Osteoblast (primary cell): Measurements from ENCODE around the gene PDE10A. TPM values are rescaled to one million over a fixed set of nuclear protein-coding genes. Genes with fewer than 3 reads are reported as not detected.

Experiments
- DNase-seq: peaks from one replicate; pipeline ENCODE4 v3.0.0; 2011; ENCODE audit warnings: low spot score, mixed read lengths; ENCODE audit not compliant: insufficient read length; ENCODE audit errors: missing footprints
- H2AFZ ChIP-seq: 2 replicates; pipeline ENCODE4 v1.6.0; 2011; ENCODE audit warnings: mild to moderate bottlenecking, low read length
- H3K27ac ChIP-seq: 2 replicates; pipeline ENCODE4 v1.5.1; 2011; ENCODE audit warnings: mild to moderate bottlenecking, low read depth, low read length, moderate library complexity
- H3K27me3 ChIP-seq: 2 replicates; pipeline ENCODE4 v1.6.0; 2012; ENCODE audit warnings: mild to moderate bottlenecking, control low read depth, inconsistent platforms, low read length, moderate library complexity; ENCODE audit not compliant: insufficient read depth
- H3K36me3 ChIP-seq: 2 replicates; pipeline ENCODE4 v1.5.1; 2011; ENCODE audit warnings: mild to moderate bottlenecking, low read length, control low read depth, moderate library complexity; ENCODE audit not compliant: insufficient read depth
- H3K4me1 ChIP-seq: 2 replicates; pipeline ENCODE4 v1.5.1; 2011; ENCODE audit warnings: mild to moderate bottlenecking, low read length, control low read depth, moderate library complexity; ENCODE audit not compliant: insufficient read depth
- H3K4me2 ChIP-seq: 2 replicates; pipeline ENCODE4 v1.6.0; 2011; ENCODE audit warnings: mild to moderate bottlenecking, low read length; ENCODE audit not compliant: insufficient read depth
- H3K4me3 ChIP-seq: fragments of 200-600 bp; sonication (generic); 3 replicates; pipeline ENCODE4 v1.5.1; 2012; ENCODE audit warnings: mild to moderate bottlenecking, low read length, inconsistent platforms; ENCODE audit not compliant: insufficient read depth
- H3K79me2 ChIP-seq: 2 replicates; pipeline ENCODE4 v1.6.0; 2012; ENCODE audit warnings: mild to moderate bottlenecking, low read length, control low read depth, inconsistent platforms; ENCODE audit not compliant: insufficient read depth
- H3K9me3 ChIP-seq: 2 replicates; pipeline ENCODE4 v1.5.1; 2011; ENCODE audit warnings: low read depth, low read length, control low read depth
- H4K20me1 ChIP-seq: 2 replicates; pipeline ENCODE4 v1.6.0; 2012; ENCODE audit warnings: mild to moderate bottlenecking, low read length, control low read depth; ENCODE audit not compliant: insufficient read depth
- total RNA-seq: library from RNA; depleted of rRNA; stranded (reverse); fragments of >200 nt; gene quantifications from 2 replicates; pipeline ENCODE4 v1.2.3, GENCODE V29; 2012
- TF ChIP-seq, protein P1 (sequence below): IDR thresholded peaks from 2 replicates; pipeline ENCODE4 v1.5.1; 2011; ENCODE audit warnings: mild to moderate bottlenecking, low read depth, low read length, moderate library complexity; ENCODE audit errors: extremely low read depth

PDE10A gene
- total RNA-seq, 1 donor: 3.3 TPM

DNA sequence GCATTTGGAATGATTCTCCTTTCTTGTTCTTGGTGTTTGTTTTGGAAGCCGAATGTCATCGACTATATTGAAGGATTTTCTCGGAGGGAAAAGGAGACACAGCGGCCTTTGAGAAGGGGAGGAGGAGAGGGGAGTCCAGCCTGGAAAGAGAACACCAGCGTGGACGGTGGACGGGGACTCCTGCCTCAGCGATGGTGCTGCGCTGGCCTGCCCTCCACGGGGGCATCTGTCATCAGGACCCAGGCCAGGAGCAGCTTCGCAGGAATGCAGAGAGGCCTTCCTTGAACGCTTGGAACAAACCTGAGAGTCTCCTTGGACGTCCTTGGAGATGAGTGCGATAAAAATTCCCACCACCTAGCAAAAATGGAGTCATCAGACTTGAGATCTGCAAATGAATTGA is 345.3 kb downstream of the PDE10A start:
- Histone ChIP-seq H3K36me3 (no peaks in the 10 kb centered on the region), H3K27ac (no peak overlapping the region), H3K4me2 (no peak overlapping the region), H4K20me1 (no peaks in the 10 kb centered on the region), H2AFZ (no peak overlapping the region), H3K79me2 (no peaks in the 10 kb centered on the region), H3K9me3 (peaks cover 2% of the 10 kb centered on the region), H3K27me3 (no peaks in the 10 kb centered on the region), H3K4me3 (no peak overlapping the region), H3K4me1 (no peaks in the 10 kb centered on the region)
- DNase-seq: no peak
- TF ChIP-seq, protein P1, sequence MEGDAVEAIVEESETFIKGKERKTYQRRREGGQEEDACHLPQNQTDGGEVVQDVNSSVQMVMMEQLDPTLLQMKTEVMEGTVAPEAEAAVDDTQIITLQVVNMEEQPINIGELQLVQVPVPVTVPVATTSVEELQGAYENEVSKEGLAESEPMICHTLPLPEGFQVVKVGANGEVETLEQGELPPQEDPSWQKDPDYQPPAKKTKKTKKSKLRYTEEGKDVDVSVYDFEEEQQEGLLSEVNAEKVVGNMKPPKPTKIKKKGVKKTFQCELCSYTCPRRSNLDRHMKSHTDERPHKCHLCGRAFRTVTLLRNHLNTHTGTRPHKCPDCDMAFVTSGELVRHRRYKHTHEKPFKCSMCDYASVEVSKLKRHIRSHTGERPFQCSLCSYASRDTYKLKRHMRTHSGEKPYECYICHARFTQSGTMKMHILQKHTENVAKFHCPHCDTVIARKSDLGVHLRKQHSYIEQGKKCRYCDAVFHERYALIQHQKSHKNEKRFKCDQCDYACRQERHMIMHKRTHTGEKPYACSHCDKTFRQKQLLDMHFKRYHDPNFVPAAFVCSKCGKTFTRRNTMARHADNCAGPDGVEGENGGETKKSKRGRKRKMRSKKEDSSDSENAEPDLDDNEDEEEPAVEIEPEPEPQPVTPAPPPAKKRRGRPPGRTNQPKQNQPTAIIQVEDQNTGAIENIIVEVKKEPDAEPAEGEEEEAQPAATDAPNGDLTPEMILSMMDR: no peak

DNA sequence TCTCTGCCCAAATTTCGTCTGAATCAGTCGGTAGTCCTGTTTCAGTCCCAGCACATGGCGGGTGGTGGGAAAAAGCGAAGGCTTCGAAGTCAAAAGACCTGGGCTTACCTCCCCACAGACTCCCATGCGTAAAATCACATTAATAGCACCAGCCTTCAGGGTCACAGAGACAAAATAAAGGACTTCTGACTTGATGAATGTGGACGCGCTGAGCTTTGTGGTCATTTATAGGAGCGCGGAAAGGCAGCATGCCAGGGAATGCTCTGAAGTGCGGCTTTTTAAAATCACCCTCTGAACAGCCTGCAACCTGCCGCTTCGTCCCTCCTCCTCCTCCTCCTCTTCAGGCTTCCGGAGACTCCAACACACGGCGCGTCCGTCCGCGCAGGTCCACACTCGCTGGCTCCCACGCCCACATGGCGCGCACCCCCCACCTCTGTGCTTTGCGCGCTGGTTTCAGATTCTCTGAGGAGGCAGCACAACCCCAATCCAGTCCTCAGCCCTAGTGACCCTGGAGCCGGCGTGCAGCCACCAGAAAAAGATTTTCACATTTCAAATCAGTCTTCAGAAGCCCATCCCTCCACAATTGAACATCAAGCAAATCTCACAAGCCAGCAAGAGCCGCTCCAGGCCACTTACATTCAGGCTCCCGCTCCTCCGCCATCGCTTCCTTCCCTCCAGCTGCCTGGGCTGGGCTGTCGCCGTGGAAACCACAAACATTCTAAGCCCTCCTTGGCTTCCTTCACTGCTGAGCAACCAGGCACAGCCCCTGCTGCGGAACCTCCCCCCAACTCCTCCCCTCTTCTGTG is 353.9 kb downstream of the PDE10A start, which contains the start of gene C6orf118:
C6orf118 (minus strand) TSS at position 680 of the 806 bp plus-strand sequence; CDS start at position 661, 19 bp downstream.
- no peaks in the 10 kb centered on the region for H3K27me3 ChIP-seq
- H4K20me1 ChIP-seq: no peaks in the 10 kb centered on the region
- peak within 1 kb of the TSS; percentile 81 for H3K4me2 ChIP-seq
- peak within 1 kb of the TSS; percentile 87 for H2AFZ ChIP-seq
- DNase-seq: peak; percentile 84
- no peaks in the 10 kb centered on the region for H3K4me1 ChIP-seq
- H3K79me2 ChIP-seq: no peaks in the 10 kb centered on the region
- H3K9me3 ChIP-seq: no peaks in the 10 kb centered on the region
- H3K27ac ChIP-seq: no peak within 1 kb of the TSS
- H3K36me3 ChIP-seq: no peaks in the 10 kb centered on the region
- TF ChIP-seq, protein P1: no peak
- peak within 1 kb of the TSS; percentile 67 for H3K4me3 ChIP-seq

DNA sequence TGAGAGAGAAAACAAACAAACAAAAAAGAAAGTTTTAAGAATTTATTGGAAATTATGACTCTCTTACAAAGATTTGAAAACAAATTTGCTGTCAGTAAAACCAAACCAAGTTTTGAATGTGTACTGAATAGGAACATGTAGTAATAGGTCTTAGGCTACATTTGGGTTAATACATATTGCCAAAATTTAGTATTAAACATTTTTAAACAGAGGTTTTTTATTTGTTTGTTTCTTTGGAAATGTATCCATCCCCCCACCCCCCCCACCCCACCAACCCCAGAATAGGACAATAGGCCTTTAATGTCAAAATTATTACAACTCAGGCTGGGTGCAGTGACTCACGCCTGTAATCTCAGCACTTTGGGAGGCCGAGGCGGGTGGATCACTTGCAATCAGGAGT is 356.1 kb downstream of the PDE10A start:
- no peak overlapping the region for H3K4me2 ChIP-seq
- no peaks in the 10 kb centered on the region for H4K20me1 ChIP-seq
- no peaks in the 10 kb centered on the region for H3K27me3 ChIP-seq
- H3K79me2 ChIP-seq: no peaks in the 10 kb centered on the region
- no peaks in the 10 kb centered on the region for H3K9me3 ChIP-seq
- no peak overlapping the region for H2AFZ ChIP-seq
- H3K4me3 ChIP-seq: no peak overlapping the region
- H3K27ac ChIP-seq: no peak overlapping the region
- TF ChIP-seq, protein P1: no peak
- DNase-seq: no peak
- H3K4me1 ChIP-seq: no peaks in the 10 kb centered on the region
- H3K36me3 ChIP-seq: no peaks in the 10 kb centered on the region

DNA sequence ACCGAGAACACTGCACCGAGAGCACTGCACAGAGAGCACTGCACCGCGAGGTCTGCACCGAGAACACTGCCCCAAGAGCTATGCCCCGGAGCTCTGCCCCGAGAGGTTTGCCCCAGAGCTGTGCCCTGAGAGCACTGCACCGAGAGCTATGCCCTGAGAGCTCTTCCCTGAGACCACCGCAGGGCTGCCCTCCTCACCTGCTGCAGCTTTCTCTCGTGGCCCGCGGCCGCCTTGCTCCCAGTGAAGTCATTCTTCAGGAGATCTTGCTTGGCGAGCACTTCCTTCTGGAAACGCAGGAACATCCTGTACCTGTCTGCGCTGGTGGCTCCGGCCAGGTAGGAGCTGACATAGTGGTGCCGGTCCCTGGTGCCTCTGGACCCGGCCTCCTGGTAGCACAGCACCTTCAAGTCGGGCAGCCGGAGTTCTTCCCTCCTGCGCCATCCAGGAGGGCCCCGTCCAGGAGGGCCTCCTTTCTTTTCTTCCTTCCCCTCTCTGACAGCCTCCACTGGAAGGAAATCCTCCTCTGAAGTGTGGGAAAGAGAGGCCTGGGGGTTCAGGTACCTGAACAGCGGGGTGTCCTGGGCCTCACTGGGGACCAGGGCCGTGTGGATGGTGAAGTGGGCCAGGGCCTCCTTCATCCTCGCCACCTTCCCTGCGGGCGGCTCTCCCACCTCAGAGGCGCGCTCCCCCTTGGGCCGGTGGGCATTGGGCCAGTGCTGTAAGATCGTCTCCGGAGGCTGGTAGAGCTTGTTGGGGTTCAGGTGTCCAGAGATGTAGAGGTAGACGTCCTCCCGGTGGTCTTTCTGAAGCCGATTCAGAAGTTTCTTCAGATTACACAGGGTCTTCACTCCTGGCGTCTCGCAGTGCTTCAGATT is 361.4 kb downstream of the PDE10A start:
- H2AFZ ChIP-seq: no peak overlapping the region
- H3K4me2 ChIP-seq: no peak overlapping the region
- no peaks in the 10 kb centered on the region for H3K4me1 ChIP-seq
- peak; percentile 35 for DNase-seq
- no peaks in the 10 kb centered on the region for H3K9me3 ChIP-seq
- H3K4me3 ChIP-seq: no peak overlapping the region
- no peaks in the 10 kb centered on the region for H3K79me2 ChIP-seq
- no peak overlapping the region for H3K27ac ChIP-seq
- H3K36me3 ChIP-seq: no peaks in the 10 kb centered on the region
- H4K20me1 ChIP-seq: no peaks in the 10 kb centered on the region
- H3K27me3 ChIP-seq: no peaks in the 10 kb centered on the region
- TF ChIP-seq, protein P1: no peak
